Upper lobe of left lung (tissue), 4 donors: ENCODE results near the gene B3GNT5.

Source experiments
- CTCF ChIP-seq, 6 experiments: fragments of 450-650 bp in 4 of 6; fragments of 200-600 bp in 2 of 6; sonication (generic) in 2 of 6; IDR thresholded peaks; one replicate each; pipeline ENCODE4 v1.5.1; 2016 to 2019; ENCODE audit warnings: antibody characterized with exemption in 6 of 6
- EP300 ChIP-seq, 4 donors: sonication (generic); formaldehyde crosslinking; IDR thresholded peaks; one replicate each; pipeline ENCODE4 v1.5.1; 2017; ENCODE audit warnings: antibody characterized with exemption in 4 of 4, control low read depth in 2 of 4
- POLR2A ChIP-seq, 4 donors: fragments of 450-650 bp; IDR thresholded peaks; one replicate each; pipeline ENCODE4 v1.5.1; 2016 to 2017; ENCODE audit warnings: antibody characterized with exemption in 4 of 4, mild to moderate bottlenecking in 2 of 4

- no peak for TF ChIP-seq POLR2A (IDR thresholded peaks at IDR 0.05)
- TF ChIP-seq CTCF (IDR thresholded peaks at IDR 0.05) = no peak
- no peak for TF ChIP-seq EP300 (IDR thresholded peaks at IDR 0.05)
These were observed 65.8 kb downstream of the B3GNT5 start for GRCh38 chr3:183318877-183319276.
